Astrocyte (in vitro differentiated cells and primary cell): ENCODE data around the gene UCP2. TPM values are rescaled to one million over a fixed set of nuclear protein-coding genes. Genes with fewer than 3 reads are reported as not detected.

Experiments used
- DNase-seq: peaks from one replicate; pipeline ENCODE4 v3.0.0-alpha.2; 2010; ENCODE audit warnings: low read depth
- FAIRE-seq: peaks from 2 replicates; lab custom pipeline; 2011; peaks lifted over from hg19 to GRCh38; lab: Jason Lieb, UNC
- H2AFZ ChIP-seq: 2 replicates; pipeline ENCODE4 v1.6.0; 2012; ENCODE audit warnings: low read depth, low read length, inconsistent platforms
- H3K27ac ChIP-seq: 2 replicates; pipeline ENCODE4 v1.5.1; 2011; ENCODE audit warnings: low read depth, low read length, inconsistent platforms
- H3K27me3 ChIP-seq: 2 replicates; pipeline ENCODE4 v1.6.0; 2011; ENCODE audit warnings: low read length, inconsistent platforms; ENCODE audit not compliant: insufficient read depth
- H3K36me3 ChIP-seq: 2 replicates; pipeline ENCODE4 v1.5.1; 2011; ENCODE audit warnings: low read length, inconsistent platforms; ENCODE audit not compliant: insufficient read depth
- H3K4me1 ChIP-seq: 2 replicates; pipeline ENCODE4 v1.5.1; 2011; ENCODE audit warnings: low read length, inconsistent platforms; ENCODE audit not compliant: insufficient read depth
- H3K4me2 ChIP-seq: 2 replicates; pipeline ENCODE4 v1.6.0; 2012; ENCODE audit warnings: low read length, inconsistent platforms
- H3K4me3 ChIP-seq: 2 replicates; pipeline ENCODE4 v1.5.1; 2011; ENCODE audit warnings: low read depth, mild to moderate bottlenecking, low read length, inconsistent platforms; ENCODE audit not compliant: insufficient read depth
- H3K79me2 ChIP-seq: 2 replicates; pipeline ENCODE4 v1.6.0; 2012; ENCODE audit warnings: mild to moderate bottlenecking, low read length, inconsistent platforms; ENCODE audit not compliant: insufficient read depth
- H3K9ac ChIP-seq: 2 replicates; pipeline ENCODE4 v1.6.0; 2012; ENCODE audit warnings: mild to moderate bottlenecking, low read length, inconsistent platforms
- H3K9me3 ChIP-seq: 2 replicates; pipeline ENCODE4 v1.5.1; 2012; ENCODE audit warnings: low read depth, mild to moderate bottlenecking, low read length, inconsistent platforms; ENCODE audit not compliant: insufficient read depth
- H4K20me1 ChIP-seq: 2 replicates; pipeline ENCODE4 v1.6.0; 2012; ENCODE audit warnings: low read length, inconsistent platforms; ENCODE audit not compliant: insufficient read depth
- H3K27ac Mint-ChIP-seq: one replicate; pipeline ENCODE4 v1.8.0; 2021; ENCODE audit warnings: mild to moderate bottlenecking, mixed read lengths; ENCODE audit not compliant: unreplicated experiment
- H3K27me3 Mint-ChIP-seq: one replicate; pipeline ENCODE4 v1.8.0; 2021; ENCODE audit warnings: low read depth, mixed read lengths; ENCODE audit not compliant: unreplicated experiment
- H3K36me3 Mint-ChIP-seq: one replicate; pipeline ENCODE4 v1.8.0; 2021; ENCODE audit warnings: low read depth, mixed read lengths; ENCODE audit not compliant: unreplicated experiment
- H3K4me1 Mint-ChIP-seq: one replicate; pipeline ENCODE4 v1.8.0; 2021; ENCODE audit warnings: low read depth, mixed read lengths; ENCODE audit not compliant: unreplicated experiment
- H3K4me3 Mint-ChIP-seq: one replicate; pipeline ENCODE4 v1.8.0; 2021; ENCODE audit warnings: mild to moderate bottlenecking, moderate library complexity, mixed read lengths; ENCODE audit not compliant: unreplicated experiment
- H3K9me3 Mint-ChIP-seq: one replicate; pipeline ENCODE4 v1.8.0; 2021; ENCODE audit warnings: mild to moderate bottlenecking, mixed read lengths; ENCODE audit not compliant: unreplicated experiment
- EZH2 ChIP-seq: IDR thresholded peaks from 2 replicates; pipeline ENCODE4 v1.6.1; 2012; ENCODE audit warnings: mild to moderate bottlenecking, low read length, inconsistent platforms; ENCODE audit not compliant: insufficient read depth
- total RNA-seq: library from RNA; stranded (reverse); gene quantifications from 2 replicates; pipeline ENCODE4 v1.2.1, GENCODE V29; 2021
- TF ChIP-seq, protein P1 (sequence below): IDR thresholded peaks from 2 replicates; pipeline ENCODE4 v1.5.1; 2011; ENCODE audit warnings: low read depth, mild to moderate bottlenecking, inconsistent platforms, low read length, moderate library complexity; ENCODE audit not compliant: insufficient read depth

UCP2 gene
- total RNA-seq, 1 donor from 2014 or later: 83.0 TPM

DNA sequence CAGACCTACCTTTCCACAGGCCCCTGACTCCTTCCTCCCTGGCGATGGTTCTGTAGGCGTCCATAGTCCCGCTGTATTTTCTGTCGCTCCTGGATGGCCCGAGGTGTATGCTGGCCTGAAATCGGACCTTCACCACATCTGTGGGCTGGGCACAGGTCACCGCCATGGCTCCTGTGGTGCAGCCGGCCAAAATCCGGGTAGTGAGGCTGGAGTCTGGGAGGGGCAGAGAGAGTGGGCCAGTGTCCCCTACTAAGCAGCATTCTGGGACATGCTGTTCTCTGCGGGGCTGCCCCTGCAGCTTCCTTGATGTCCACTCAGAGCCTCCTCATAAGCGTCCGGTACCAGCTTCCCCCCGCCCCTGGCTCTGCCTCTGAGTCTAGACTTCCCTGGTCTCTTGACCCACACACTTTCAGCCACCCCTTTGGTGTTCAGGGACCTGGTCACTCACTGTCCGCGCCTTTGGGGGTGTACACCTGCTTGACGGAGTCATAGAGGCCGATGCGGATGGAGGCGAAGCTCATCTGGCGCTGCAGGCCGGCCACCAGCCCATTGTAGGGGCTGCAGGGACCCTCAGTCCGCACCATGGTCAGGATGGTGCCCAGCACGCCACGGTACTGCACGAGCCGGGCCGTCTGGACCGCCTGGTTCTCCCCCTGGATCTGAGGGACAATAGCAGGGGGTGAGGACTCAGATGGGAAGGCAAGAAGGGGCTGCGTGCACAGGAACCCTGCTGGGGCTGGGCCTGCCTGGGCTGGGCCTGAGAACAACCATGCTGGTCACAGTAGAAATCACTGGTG lies 23.3 kb upstream of the UCP2 start:
- Histone ChIP-seq H3K9me3 (no peaks in the 10 kb centered on the region), H3K4me2 (no peak overlapping the region), H2AFZ (no peak overlapping the region), H3K27me3 (no peaks in the 10 kb centered on the region), H3K4me3 (no peak overlapping the region), H3K4me1 (no peaks in the 10 kb centered on the region), H4K20me1 (no peaks in the 10 kb centered on the region), H3K79me2 (no peaks in the 10 kb centered on the region), H3K27ac (no peak overlapping the region), H3K9ac (no peak overlapping the region), H3K36me3 (no peaks in the 10 kb centered on the region)
- H3K36me3 Mint-ChIP-seq: peaks cover 18% of the 10 kb centered on the region
- TF ChIP-seq, protein P1, sequence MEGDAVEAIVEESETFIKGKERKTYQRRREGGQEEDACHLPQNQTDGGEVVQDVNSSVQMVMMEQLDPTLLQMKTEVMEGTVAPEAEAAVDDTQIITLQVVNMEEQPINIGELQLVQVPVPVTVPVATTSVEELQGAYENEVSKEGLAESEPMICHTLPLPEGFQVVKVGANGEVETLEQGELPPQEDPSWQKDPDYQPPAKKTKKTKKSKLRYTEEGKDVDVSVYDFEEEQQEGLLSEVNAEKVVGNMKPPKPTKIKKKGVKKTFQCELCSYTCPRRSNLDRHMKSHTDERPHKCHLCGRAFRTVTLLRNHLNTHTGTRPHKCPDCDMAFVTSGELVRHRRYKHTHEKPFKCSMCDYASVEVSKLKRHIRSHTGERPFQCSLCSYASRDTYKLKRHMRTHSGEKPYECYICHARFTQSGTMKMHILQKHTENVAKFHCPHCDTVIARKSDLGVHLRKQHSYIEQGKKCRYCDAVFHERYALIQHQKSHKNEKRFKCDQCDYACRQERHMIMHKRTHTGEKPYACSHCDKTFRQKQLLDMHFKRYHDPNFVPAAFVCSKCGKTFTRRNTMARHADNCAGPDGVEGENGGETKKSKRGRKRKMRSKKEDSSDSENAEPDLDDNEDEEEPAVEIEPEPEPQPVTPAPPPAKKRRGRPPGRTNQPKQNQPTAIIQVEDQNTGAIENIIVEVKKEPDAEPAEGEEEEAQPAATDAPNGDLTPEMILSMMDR: no peak
- TF ChIP-seq EZH2: no peak
- H3K4me1 Mint-ChIP-seq: peaks cover 3% of the 10 kb centered on the region
- peaks cover 4% of the 10 kb centered on the region for H3K27me3 Mint-ChIP-seq
- no peaks in the 10 kb centered on the region for H3K9me3 Mint-ChIP-seq
- no peak overlapping the region for H3K4me3 Mint-ChIP-seq
- H3K27ac Mint-ChIP-seq: no peak overlapping the region
- FAIRE-seq (no peak), DNase-seq (no peak)

DNA sequence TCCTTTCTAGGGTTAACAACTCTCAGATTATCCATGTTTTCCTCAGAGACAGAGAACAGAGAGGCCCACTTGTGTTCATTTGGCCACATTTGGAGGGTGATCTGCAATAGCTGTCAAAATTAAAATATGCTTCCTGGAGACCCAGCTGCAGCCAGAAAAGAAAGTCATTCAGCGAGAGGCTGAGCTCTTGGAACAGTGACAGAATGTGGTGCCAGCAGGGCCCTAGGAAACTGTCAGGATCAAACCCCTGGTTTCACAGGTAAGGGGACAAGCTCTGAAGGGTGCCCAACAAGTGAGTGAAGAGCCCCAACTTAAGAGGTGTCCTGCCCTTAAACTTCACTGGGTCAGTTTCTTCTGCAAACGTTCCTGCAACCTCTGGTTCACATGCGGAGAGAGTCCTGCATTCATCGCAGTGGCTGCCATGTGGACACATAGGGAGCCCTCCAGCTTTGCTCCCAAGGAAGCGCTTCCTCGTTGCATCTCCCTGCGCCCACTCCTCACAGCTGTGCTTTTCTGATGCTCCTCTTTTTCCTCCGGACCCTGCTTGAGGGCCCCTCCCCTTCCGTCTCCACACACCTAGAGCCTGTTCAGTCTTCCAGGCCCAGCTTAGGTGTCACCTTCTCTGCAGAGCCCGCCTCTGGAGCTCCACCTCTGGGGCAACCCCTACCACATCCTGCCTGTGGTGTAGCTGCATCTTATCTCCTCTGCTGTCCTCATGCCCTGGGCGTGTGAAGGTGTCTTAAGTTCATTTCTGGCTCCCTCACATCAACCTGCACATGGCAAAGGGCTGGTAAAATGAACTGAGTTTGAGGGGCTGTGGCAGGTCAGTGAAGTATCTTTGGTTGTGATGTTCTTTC lies 22.3 kb upstream of the UCP2 start:
- DNase-seq (no peak), FAIRE-seq (no peak)
- H3K9me3 Mint-ChIP-seq: no peaks in the 10 kb centered on the region
- H3K27me3 Mint-ChIP-seq: peaks cover 2% of the 10 kb centered on the region
- H3K27ac Mint-ChIP-seq: no peak overlapping the region
- no peak for TF ChIP-seq EZH2
- TF ChIP-seq, protein P1: no peak
- Histone ChIP-seq H3K79me2 (no peaks in the 10 kb centered on the region), H3K36me3 (no peaks in the 10 kb centered on the region), H3K27me3 (no peaks in the 10 kb centered on the region), H3K4me3 (no peak overlapping the region), H3K4me2 (no peak overlapping the region), H3K4me1 (no peaks in the 10 kb centered on the region), H3K9ac (no peak overlapping the region), H3K27ac (no peak overlapping the region), H4K20me1 (no peaks in the 10 kb centered on the region), H3K9me3 (no peaks in the 10 kb centered on the region), H2AFZ (no peak overlapping the region)
- peaks cover 22% of the 10 kb centered on the region for H3K36me3 Mint-ChIP-seq
- peaks cover 3% of the 10 kb centered on the region for H3K4me1 Mint-ChIP-seq
- H3K4me3 Mint-ChIP-seq: no peak overlapping the region
